K562 (cell line): ENCODE data around the gene GYS1. TPM values are rescaled to one million over a fixed set of nuclear protein-coding genes. Genes with fewer than 3 reads are reported as not detected.

Source experiments
- ASH1L ChIP-seq: fragments of 450-650 bp; IDR thresholded peaks from 2 replicates; pipeline ENCODE4 v1.6.1; 2018; ENCODE audit warnings: borderline replicate concordance, mild to moderate bottlenecking, low read depth; ENCODE audit not compliant: partially characterized antibody
- CEBPB ChIP-seq: fragments of 450-650 bp; IDR thresholded peaks from 2 replicates; pipeline ENCODE4 v1.6.1; 2016; ENCODE audit warnings: missing genetic modification characterization, missing compliant biosample characterization
- CREM ChIP-seq: IDR thresholded peaks from 2 replicates; pipeline ENCODE4 v1.6.1; 2014; ENCODE audit warnings: antibody characterized with exemption, low read depth
- CTBP1 ChIP-seq: fragments of 450-650 bp; IDR thresholded peaks from 2 replicates; pipeline ENCODE4 v1.6.1; 2016; ENCODE audit warnings: borderline replicate concordance
- ETV6 ChIP-seq, 3 experiments: fragments of 150-350 bp in 1 of 3; sonication (generic) in 1 of 3; formaldehyde crosslinking in 1 of 3; IDR thresholded peaks; 2 replicates each; pipeline versions ENCODE4 v1.6.1 to v1.8.0; 2014 to 2022; ENCODE audit warnings: borderline replicate concordance in 2 of 3, low read depth in 2 of 3, antibody characterized with exemption in 1 of 3, low read length in 1 of 3, mild to moderate bottlenecking in 1 of 3, missing genetic modification reagents in 1 of 3
- FOXJ2 ChIP-seq: fragments of 200-800 bp; sonication (Bioruptor generic); IDR thresholded peaks from 2 replicates; pipeline ENCODE4 v1.6.1; 2016; ENCODE audit warnings: missing genetic modification characterization, missing compliant biosample characterization
- POLR2A ChIP-seq: fragments of 450-650 bp; conservative IDR thresholded peaks from 2 replicates; pipeline ENCODE4 v1.6.1; 2016
- RFX5 ChIP-seq: IDR thresholded peaks from 2 replicates; pipeline ENCODE4 v1.6.1; 2011; ENCODE audit warnings: low read depth, mild to moderate bottlenecking, improper control_type of control experiment, low read length
- SMAD2 ChIP-seq: fragments of 150-350 bp; IDR thresholded peaks from 2 replicates; pipeline ENCODE4 v1.6.1; 2014; ENCODE audit warnings: low read depth, mild to moderate bottlenecking, low read length
- SNIP1 ChIP-seq: fragments of 450-650 bp; IDR thresholded peaks from 2 replicates; pipeline ENCODE4 v1.7.1; 2017; ENCODE audit warnings: low read depth, mild to moderate bottlenecking
- TARDBP ChIP-seq: fragments of 450-650 bp; IDR thresholded peaks from 2 replicates; pipeline ENCODE4 v1.6.1; 2016
- ZNF184 ChIP-seq: sonication (generic); formaldehyde crosslinking; IDR thresholded peaks from 2 replicates; pipeline ENCODE4 v1.5.0; 2020; ENCODE audit warnings: missing genetic modification reagents
- ZNF436 ChIP-seq: fragments of 250-450, 450-650 bp; sonication (Bioruptor Pico); formaldehyde crosslinking; IDR thresholded peaks from 2 replicates; pipeline ENCODE4 v1.7.0; 2020; ENCODE audit warnings: mild to moderate bottlenecking
- polyA plus RNA-seq, 8 experiments: library from polyadenylated mRNA; depleted of rRNA in 4 of 8; stranded (reverse) in 5 of 8; unstranded in 3 of 8; fragments of >200 nt; fragmentation: Nextera tagmentation in 2 of 8; fragmentation: Illumina TruSeq in 1 of 8; extraction: Ambion mirVana in 2 of 8; extraction: Trizol in 1 of 8; gene quantifications; 2 replicates each; pipeline versions ENCODE4 v1.2.1 to v1.2.3, GENCODE V29; 2011 to 2014; ENCODE audit warnings: inconsistent platforms in 1 of 8, missing spikeins in 1 of 8
- total RNA-seq, 7 experiments: library from RNA; depleted of rRNA in 6 of 7; stranded (reverse); fragments of >200 nt in 6 of 7; fragmentation: Illumina TruSeq in 2 of 7; extraction: Trizol in 2 of 7; gene quantifications; 2 replicates each; pipeline versions ENCODE4 v1.2.1 to v1.2.3, GENCODE V29; 2011 to 2021; ENCODE audit warnings: low replicate concordance in 1 of 7
- TF ChIP-seq, protein P1 (sequence below), 2 experiments: fragments of 450-650 bp in 1 of 2; sonication (generic) in 1 of 2; formaldehyde crosslinking in 1 of 2; IDR thresholded peaks; 2 replicates each; pipeline versions ENCODE4 v1.7.1 to v1.9.0; 2016 to 2022; ENCODE audit warnings: inconsistent platforms in 1 of 2, mild to moderate bottlenecking in 1 of 2, missing genetic modification reagents in 1 of 2
- TF ChIP-seq, protein P2 (sequence below): fragments of 250-450 bp; sonication (Bioruptor Pico); IDR thresholded peaks from 2 replicates; pipeline ENCODE4 v1.9.0; 2021; ENCODE audit warnings: mild to moderate bottlenecking
- TF ChIP-seq, protein P3 (sequence below): IDR thresholded peaks from 3 replicates; pipeline ENCODE4 v1.6.1; 2011; ENCODE audit warnings: borderline replicate concordance, mild to moderate bottlenecking; ENCODE audit not compliant: insufficient read length, insufficient read depth

Gene GYS1
- total and polyA plus RNA-seq, 9 of the 15 experiments (the other 6 are each of a cell fraction or from before 2014, with no cell fraction given), result 1.9 to 31.1 (median 15.2) TPM

DNA sequence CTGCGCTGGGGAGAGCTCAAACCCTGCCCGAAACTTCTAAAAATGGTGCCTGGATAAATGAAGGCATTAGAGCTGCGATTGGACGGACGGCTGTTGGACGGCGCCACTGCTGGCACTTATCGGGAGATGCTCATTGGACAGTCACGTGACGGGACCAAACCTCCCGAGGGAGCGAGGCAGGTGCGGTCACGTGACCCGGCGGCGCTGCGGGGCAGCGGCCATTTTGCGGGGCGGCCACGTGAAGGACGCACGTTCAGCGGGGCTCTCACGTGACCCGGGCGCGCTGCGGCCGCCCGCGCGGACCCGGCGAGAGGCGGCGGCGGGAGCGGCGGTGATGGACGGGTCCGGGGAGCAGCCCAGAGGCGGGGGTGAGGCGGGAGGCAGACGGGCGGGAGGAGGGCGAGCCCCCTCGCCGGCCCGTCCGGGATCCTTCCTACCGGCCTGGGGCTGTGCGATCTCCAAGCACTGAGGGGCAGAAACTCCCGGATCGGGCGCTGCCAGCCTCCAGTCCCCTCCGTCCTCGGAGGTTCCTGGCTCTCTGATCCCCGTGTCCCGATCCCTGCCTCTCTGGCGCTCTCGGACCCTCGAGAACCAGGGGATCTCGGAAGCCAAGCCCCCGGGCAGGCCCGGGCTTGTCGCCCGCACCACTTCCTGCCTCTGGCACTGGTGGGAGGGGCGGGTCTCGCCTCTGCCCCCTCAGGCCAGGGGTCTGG is 38.4 kb downstream of the GYS1 start, which contains the start of gene BAX (continued):
- TF ChIP-seq, protein P1, sequence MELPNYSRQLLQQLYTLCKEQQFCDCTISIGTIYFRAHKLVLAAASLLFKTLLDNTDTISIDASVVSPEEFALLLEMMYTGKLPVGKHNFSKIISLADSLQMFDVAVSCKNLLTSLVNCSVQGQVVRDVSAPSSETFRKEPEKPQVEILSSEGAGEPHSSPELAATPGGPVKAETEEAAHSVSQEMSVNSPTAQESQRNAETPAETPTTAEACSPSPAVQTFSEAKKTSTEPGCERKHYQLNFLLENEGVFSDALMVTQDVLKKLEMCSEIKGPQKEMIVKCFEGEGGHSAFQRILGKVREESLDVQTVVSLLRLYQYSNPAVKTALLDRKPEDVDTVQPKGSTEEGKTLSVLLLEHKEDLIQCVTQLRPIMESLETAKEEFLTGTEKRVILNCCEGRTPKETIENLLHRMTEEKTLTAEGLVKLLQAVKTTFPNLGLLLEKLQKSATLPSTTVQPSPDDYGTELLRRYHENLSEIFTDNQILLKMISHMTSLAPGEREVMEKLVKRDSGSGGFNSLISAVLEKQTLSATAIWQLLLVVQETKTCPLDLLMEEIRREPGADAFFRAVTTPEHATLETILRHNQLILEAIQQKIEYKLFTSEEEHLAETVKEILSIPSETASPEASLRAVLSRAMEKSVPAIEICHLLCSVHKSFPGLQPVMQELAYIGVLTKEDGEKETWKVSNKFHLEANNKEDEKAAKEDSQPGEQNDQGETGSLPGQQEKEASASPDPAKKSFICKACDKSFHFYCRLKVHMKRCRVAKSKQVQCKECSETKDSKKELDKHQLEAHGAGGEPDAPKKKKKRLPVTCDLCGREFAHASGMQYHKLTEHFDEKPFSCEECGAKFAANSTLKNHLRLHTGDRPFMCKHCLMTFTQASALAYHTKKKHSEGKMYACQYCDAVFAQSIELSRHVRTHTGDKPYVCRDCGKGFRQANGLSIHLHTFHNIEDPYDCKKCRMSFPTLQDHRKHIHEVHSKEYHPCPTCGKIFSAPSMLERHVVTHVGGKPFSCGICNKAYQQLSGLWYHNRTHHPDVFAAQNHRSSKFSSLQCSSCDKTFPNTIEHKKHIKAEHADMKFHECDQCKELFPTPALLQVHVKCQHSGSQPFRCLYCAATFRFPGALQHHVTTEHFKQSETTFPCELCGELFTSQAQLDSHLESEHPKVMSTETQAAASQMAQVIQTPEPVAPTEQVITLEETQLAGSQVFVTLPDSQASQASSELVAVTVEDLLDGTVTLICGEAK (IDR thresholded peaks at IDR 0.05), result no peak
- TF ChIP-seq, protein P1 (CRISPR knock-in tag; IDR thresholded peaks at IDR 0.05), result no peak
- TF ChIP-seq, protein P2, sequence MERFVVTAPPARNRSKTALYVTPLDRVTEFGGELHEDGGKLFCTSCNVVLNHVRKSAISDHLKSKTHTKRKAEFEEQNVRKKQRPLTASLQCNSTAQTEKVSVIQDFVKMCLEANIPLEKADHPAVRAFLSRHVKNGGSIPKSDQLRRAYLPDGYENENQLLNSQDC (CRISPR knock-in tag), result no peak
- peak; percentile 79; the same call in 1 of the 2 replicates for TF ChIP-seq FOXJ2 (tag)
- TF ChIP-seq SNIP1, result no peak
- TF ChIP-seq TARDBP, result peak; percentile 70; the same call in 1 of the 2 replicates
- no peak for TF ChIP-seq CEBPB (tag)
- peak; percentile 87 for TF ChIP-seq CREM
- no peak for TF ChIP-seq ETV6 (IDR thresholded peaks at IDR 0.05; ENCODE audit: borderline replicate concordance in 1 of 2, low read depth in 2 of 2, low read length in 1 of 2)
- TF ChIP-seq ETV6 (CRISPR knock-in tag; IDR thresholded peaks at IDR 0.05; ENCODE audit: borderline replicate concordance), result no peak
- no peak for TF ChIP-seq ASH1L
- TF ChIP-seq CTBP1, result peak; percentile 94
- TF ChIP-seq ZNF436 (CRISPR knock-in tag), result no peak
- peak; percentile 68 for TF ChIP-seq POLR2A
- TF ChIP-seq RFX5, result no peak
- TF ChIP-seq ZNF184 (CRISPR knock-in tag), result no peak
- TF ChIP-seq SMAD2, result no peak
- TF ChIP-seq, protein P3, sequence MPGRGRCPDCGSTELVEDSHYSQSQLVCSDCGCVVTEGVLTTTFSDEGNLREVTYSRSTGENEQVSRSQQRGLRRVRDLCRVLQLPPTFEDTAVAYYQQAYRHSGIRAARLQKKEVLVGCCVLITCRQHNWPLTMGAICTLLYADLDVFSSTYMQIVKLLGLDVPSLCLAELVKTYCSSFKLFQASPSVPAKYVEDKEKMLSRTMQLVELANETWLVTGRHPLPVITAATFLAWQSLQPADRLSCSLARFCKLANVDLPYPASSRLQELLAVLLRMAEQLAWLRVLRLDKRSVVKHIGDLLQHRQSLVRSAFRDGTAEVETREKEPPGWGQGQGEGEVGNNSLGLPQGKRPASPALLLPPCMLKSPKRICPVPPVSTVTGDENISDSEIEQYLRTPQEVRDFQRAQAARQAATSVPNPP, result no peak
